Measurements from ENCODE around the gene TAF11L7.
"Not testable (repeated sequence)": the region's sequence is repeated elsewhere in the genome, so short reads cannot be mapped to it uniquely, and the experiment has no call there.

TAF11L7 gene

GRCh38 chr5:17585658-17586057 is at the start of gene TAF11L7:
TSS of gene TAF11L7 (minus strand) at chr5:17585758.
- in situ Hi-C loops (cut with MboI; ENCODE audit: low sequenced_read_pairs, unreplicated experiment): not testable (repeated sequence)

GRCh38 chr5:17634160-17634559 is 48.6 kb upstream of the TAF11L7 start, which contains the start of gene TAF11L14:
TSS of gene TAF11L14 (plus strand) at chr5:17634460.
- no peak for TF ChIP-seq CTCF (IDR thresholded peaks at IDR 0.05; ENCODE audit: borderline replicate concordance, control extremely low read depth, extremely low read depth, insufficient read depth, missing control alignments)
- DNase-seq (ENCODE audit: low spot score): no peak
- in situ Hi-C loops (cut with MboI; ENCODE audit: low sequenced_read_pairs, unreplicated experiment): no loop called here

More at GRCh38 chr5:17585658-17586057, at the start of gene TAF11L7:
- not testable (repeated sequence) for DNase-seq (ENCODE audit: low spot score)

GRCh38 chr5:17631788-17632187 is 46.2 kb upstream of the TAF11L7 start, which contains the start of gene TAF11L13:
TSS of gene TAF11L13 (plus strand) at chr5:17632088.
- not testable (repeated sequence) for DNase-seq (ENCODE audit: low spot score)

GRCh38 chr5:17625686-17626085 is 40.1 kb upstream of the TAF11L7 start:
- in situ Hi-C loops (cut with MboI; ENCODE audit: low sequenced_read_pairs, unreplicated experiment): no loop called here
- no peak for DNase-seq (ENCODE audit: low spot score)
- TF ChIP-seq CTCF (IDR thresholded peaks at IDR 0.05; ENCODE audit: borderline replicate concordance, control extremely low read depth, extremely low read depth, insufficient read depth, missing control alignments): no peak

More at GRCh38 chr5:17631788-17632187, 46.2 kb upstream of the TAF11L7 start, which contains the start of gene TAF11L13:
- in situ Hi-C loops (cut with MboI; ENCODE audit: low sequenced_read_pairs, unreplicated experiment): not testable (repeated sequence)

- in situ Hi-C loops (cut with MboI; ENCODE audit: low sequenced_read_pairs, unreplicated experiment): no loop called here
- DNase-seq (ENCODE audit: low spot score): peak; percentile 12
- TF ChIP-seq CTCF (IDR thresholded peaks at IDR 0.05; ENCODE audit: borderline replicate concordance, control extremely low read depth, extremely low read depth, insufficient read depth, missing control alignments): no peak
These were observed 35.1 kb upstream of the TAF11L7 start for GRCh38 chr5:17620627-17621026.

GRCh38 chr5:17619354-17619753 is 33.8 kb upstream of the TAF11L7 start:
- no peak for DNase-seq (ENCODE audit: low spot score)
- no peak for TF ChIP-seq CTCF (IDR thresholded peaks at IDR 0.05; ENCODE audit: borderline replicate concordance, control extremely low read depth, extremely low read depth, insufficient read depth, missing control alignments)
- in situ Hi-C loops (cut with MboI; ENCODE audit: low sequenced_read_pairs, unreplicated experiment): no loop called here

- in situ Hi-C loops (cut with MboI; ENCODE audit: low sequenced_read_pairs, unreplicated experiment): no loop called here
- no peak for TF ChIP-seq CTCF (IDR thresholded peaks at IDR 0.05; ENCODE audit: borderline replicate concordance, control extremely low read depth, extremely low read depth, insufficient read depth, missing control alignments)
- no peak for DNase-seq (ENCODE audit: low spot score)
These were observed 29.5 kb upstream of the TAF11L7 start for GRCh38 chr5:17614872-17615605.

GRCh38 chr5:17610092-17610491 is 24.5 kb upstream of the TAF11L7 start, which contains the start of gene TAF11L12:
TSS of gene TAF11L12 (plus strand) at chr5:17610392.
- in situ Hi-C loops (cut with MboI; ENCODE audit: low sequenced_read_pairs, unreplicated experiment); DNase-seq (ENCODE audit: low spot score): not testable (repeated sequence)

GRCh38 chr5:17607461-17607860 is 21.9 kb upstream of the TAF11L7 start:
- DNase-seq (ENCODE audit: low spot score); in situ Hi-C loops (cut with MboI; ENCODE audit: low sequenced_read_pairs, unreplicated experiment): not testable (repeated sequence)

All from GM13976 (cell line).